ENCODE data around the gene CNIH1.
"Not testable (repeated sequence)": the region's sequence is repeated elsewhere in the genome, so short reads cannot be mapped to it uniquely, and the experiment has no call there.

CNIH1 gene

GRCh38 chr14:54470701-54471100, 29.5 kb upstream of the CNIH1 start:
- DNase-seq (ENCODE audit: low read depth), result no peak
- no peak for TF ChIP-seq CTCF (IDR thresholded peaks at IDR 0.05; ENCODE audit: low read depth, low read length, missing control alignments)
- H3K4me3 ChIP-seq (ENCODE audit: low read depth, low read length), result no peak overlapping the region

- DNase-seq (ENCODE audit: low read depth), result no peak
- TF ChIP-seq CTCF (IDR thresholded peaks at IDR 0.05; ENCODE audit: low read depth, low read length, missing control alignments), result no peak
These were observed 26.1 kb upstream of the CNIH1 start for GRCh38 chr14:54467280-54467679.

GRCh38 chr14:54465654-54466053, 24.5 kb upstream of the CNIH1 start:
- no peak overlapping the region for H3K4me3 ChIP-seq (ENCODE audit: low read depth, low read length)
- no peak for DNase-seq (ENCODE audit: low read depth)
- no peak for TF ChIP-seq CTCF (IDR thresholded peaks at IDR 0.05; ENCODE audit: low read depth, low read length, missing control alignments)

More at GRCh38 chr14:54467280-54467679, 26.1 kb upstream of the CNIH1 start:
- H3K4me3 ChIP-seq (ENCODE audit: low read depth, low read length), result no peak overlapping the region

GRCh38 chr14:54462048-54462447, 20.9 kb upstream of the CNIH1 start:
- no peak overlapping the region for H3K4me3 ChIP-seq (ENCODE audit: low read depth, low read length)
- no peak for TF ChIP-seq CTCF (IDR thresholded peaks at IDR 0.05; ENCODE audit: low read depth, low read length, missing control alignments)
- DNase-seq (ENCODE audit: low read depth), result no peak

- no peak overlapping the region for H3K4me3 ChIP-seq (ENCODE audit: low read depth, low read length)
- no peak for DNase-seq (ENCODE audit: low read depth)
- no peak for TF ChIP-seq CTCF (IDR thresholded peaks at IDR 0.05; ENCODE audit: low read depth, low read length, missing control alignments)
These were observed 17.9 kb upstream of the CNIH1 start for GRCh38 chr14:54459106-54459505.

- not testable (repeated sequence) for DNase-seq (ENCODE audit: low read depth); H3K4me3 ChIP-seq (ENCODE audit: low read depth, low read length)
These were observed 17.4 kb upstream of the CNIH1 start for GRCh38 chr14:54458536-54458935.

- TF ChIP-seq CTCF (IDR thresholded peaks at IDR 0.05; ENCODE audit: low read depth, low read length, missing control alignments), result no peak
- no peak for DNase-seq (ENCODE audit: low read depth)
These were observed 16.4 kb upstream of the CNIH1 start for GRCh38 chr14:54457609-54457996.

GRCh38 chr14:54456820-54457608, 15.8 kb upstream of the CNIH1 start:
- DNase-seq (ENCODE audit: low read depth); H3K4me3 ChIP-seq (ENCODE audit: low read depth, low read length): not testable (repeated sequence)

More at GRCh38 chr14:54457609-54457996, 16.4 kb upstream of the CNIH1 start:
- H3K4me3 ChIP-seq (ENCODE audit: low read depth, low read length), result no peak overlapping the region
